Measurements from ENCODE around the gene ANKRD13A.
"Not testable (repeated sequence)": the region's sequence is repeated elsewhere in the genome, so short reads cannot be mapped to it uniquely, and the experiment has no call there.

GRCh38 chr12:110056643-110057042 is 57.4 kb downstream of the ANKRD13A start:
- TF ChIP-seq POLR2A, CTCF, POLR2AphosphoS5 (IDR thresholded peaks at IDR 0.05): not testable (repeated sequence)

Data from sigmoid colon (tissue), 4 donors.